Endothelial cell of umbilical vein (primary cell): ENCODE measurements around the gene BLOC1S1. TPM values are rescaled to one million over a fixed set of nuclear protein-coding genes. Genes with fewer than 3 reads are reported as not detected.
A peak's percentile ranks its signal among the peaks of the same experiment; 100 is the strongest.

Experiments
- BruUV-seq: library from RNA; stranded (reverse); fragments of 400-500 nt; replicated peaks from 2 replicates; lab custom pipeline; 2021; lab: Mats Ljungman, UMichigan
- CTCF ChIA-PET: fragments of 300-600, 350-600 bp; sonication (Branson Sonifier 250); formaldehyde crosslinking; loops from one replicate; lab custom pipeline; 2021; ENCODE audit warnings: antibody characterized with exemption, inconsistent platforms; lab: Charles Lee
- POLR2A ChIA-PET: fragments of 300-600, 350-600 bp; sonication (Branson Sonifier 250); formaldehyde crosslinking; loops from one replicate; lab custom pipeline; 2021; ENCODE audit warnings: antibody characterized with exemption, inconsistent platforms; lab: Charles Lee
- DNase-seq: peaks from one replicate; pipeline ENCODE4 v3.0.0-alpha.2; 2011; ENCODE audit warnings: low read depth, low spot score
- FAIRE-seq: peaks from 2 replicates; lab custom pipeline; 2011; peaks lifted over from hg19 to GRCh38; lab: Jason Lieb, UNC
- H2AFZ ChIP-seq: 2 replicates; pipeline ENCODE4 v1.6.0; 2012; ENCODE audit warnings: low read depth, low read length, control low read depth, inconsistent platforms
- H3K27ac ChIP-seq: 2 replicates; pipeline ENCODE4 v1.5.1; 2011; ENCODE audit warnings: low read depth, mild to moderate bottlenecking, control low read depth, low read length, moderate library complexity; ENCODE audit not compliant: insufficient read depth
- H3K27me3 ChIP-seq, 2 experiments: 2 replicates each; pipeline versions ENCODE4 v1.6.0 to v1.6.1; 2011; ENCODE audit warnings: low read length in 2 of 2, mixed read lengths in 1 of 2; ENCODE audit not compliant: control insufficient read depth in 2 of 2, insufficient read depth in 2 of 2
- H3K36me3 ChIP-seq, 2 experiments: 2 replicates in 1 of 2; 3 replicates in 1 of 2; pipeline ENCODE4 v1.5.1; 2011; ENCODE audit warnings: low read length in 2 of 2, mild to moderate bottlenecking in 1 of 2, moderate library complexity in 1 of 2; ENCODE audit not compliant: control insufficient read depth in 2 of 2, insufficient read depth in 2 of 2; ENCODE audit errors: extremely low read depth in 1 of 2
- H3K4me1 ChIP-seq: 3 replicates; pipeline ENCODE4 v1.5.1; 2011; ENCODE audit warnings: mild to moderate bottlenecking, low read length; ENCODE audit not compliant: control insufficient read depth, insufficient read depth; ENCODE audit errors: extremely low read depth
- H3K4me2 ChIP-seq: 2 replicates; pipeline ENCODE4 v1.6.1; 2011; ENCODE audit warnings: low read length, control low read depth, mixed read lengths; ENCODE audit not compliant: insufficient read depth
- H3K4me3 ChIP-seq, 3 experiments: fragments of 200-600 bp in 1 of 3; sonication (generic), shearing (Covaris generic) in 1 of 3; replicated peaks in 1 of 3; 2 replicates each; pipeline ENCODE4 v1.5.1; 2011 to 2016; ENCODE audit warnings: control low read depth in 3 of 3, low read length in 3 of 3, mild to moderate bottlenecking in 2 of 3, inconsistent platforms in 1 of 3, low read depth in 1 of 3, moderate library complexity in 1 of 3; ENCODE audit not compliant: insufficient read depth in 1 of 3
- H3K79me2 ChIP-seq: 2 replicates; pipeline ENCODE4 v1.6.0; 2012; ENCODE audit warnings: low read length, inconsistent platforms; ENCODE audit not compliant: control insufficient read depth, insufficient read depth
- H3K9ac ChIP-seq: replicated peaks from 2 replicates; pipeline ENCODE3; 2011; ENCODE audit warnings: low read length, control low read depth; ENCODE audit not compliant: insufficient read depth; ENCODE audit errors: extremely low read depth
- H3K9me1 ChIP-seq: replicated peaks from 3 replicates; pipeline ENCODE4 v1.6.0; 2011; ENCODE audit warnings: mild to moderate bottlenecking, low read length; ENCODE audit not compliant: control insufficient read depth, insufficient read depth; ENCODE audit errors: extremely low read depth
- H3K9me3 ChIP-seq: replicated peaks from 2 replicates; pipeline ENCODE4 v1.5.1; 2012; ENCODE audit warnings: low read length, inconsistent platforms; ENCODE audit not compliant: control insufficient read depth, insufficient read depth
- H4K20me1 ChIP-seq: replicated peaks from 2 replicates; pipeline ENCODE3; 2011; ENCODE audit warnings: mild to moderate bottlenecking, low read length; ENCODE audit not compliant: control insufficient read depth, insufficient read depth; ENCODE audit errors: extremely low read depth
- EZH2 ChIP-seq: IDR thresholded peaks from 2 replicates; pipeline ENCODE4 v1.6.1; 2012; ENCODE audit warnings: borderline replicate concordance, low read depth, mild to moderate bottlenecking, moderate library complexity, low read length, inconsistent platforms; ENCODE audit not compliant: severe bottlenecking
- FOS ChIP-seq: IDR thresholded peaks from 2 replicates; pipeline ENCODE4 v1.6.1; 2011; ENCODE audit warnings: mild to moderate bottlenecking, low read length, moderate library complexity, borderline replicate concordance; ENCODE audit not compliant: insufficient read depth
- GATA2 ChIP-seq: IDR thresholded peaks from 2 replicates; pipeline ENCODE4 v1.7.0; 2011; ENCODE audit warnings: low read depth, mild to moderate bottlenecking, moderate library complexity, mixed read lengths, low read length; ENCODE audit not compliant: insufficient read length, insufficient read depth
- JUN ChIP-seq: IDR thresholded peaks from 2 replicates; pipeline ENCODE4 v1.6.1; 2011; ENCODE audit warnings: borderline replicate concordance, low read depth; ENCODE audit not compliant: insufficient read length, insufficient read depth
- MAX ChIP-seq: IDR thresholded peaks from 2 replicates; pipeline ENCODE4 v1.6.1; 2011; ENCODE audit not compliant: insufficient read depth, insufficient read length
- MYC ChIP-seq: IDR thresholded peaks from one replicate; pipeline ENCODE4 v1.6.1; 2011; ENCODE audit warnings: mild to moderate bottlenecking, low read depth, low read length
- POLR2A ChIP-seq: IDR thresholded peaks from 2 replicates; pipeline ENCODE4 v1.6.1; 2012; ENCODE audit warnings: low read depth, mild to moderate bottlenecking, control low read depth, low read length
- POLR2AphosphoS5 ChIP-seq: IDR thresholded peaks from 2 replicates; pipeline ENCODE4 v1.6.1; 2012; ENCODE audit warnings: low read depth, mild to moderate bottlenecking, control low read depth, low read length, moderate library complexity; ENCODE audit not compliant: insufficient read depth
- dilution Hi-C: fragments of 300-500 bp; cut with MboI; formaldehyde crosslinking; loops from one replicate; pipeline ENCODE4 v1.15.0; 2019; ENCODE audit warnings: low sequenced_read_pairs; ENCODE audit not compliant: extremely low pct_ligation_motif_present
- intact Hi-C: fragments of 100-400 bp; cut with micrococcal nuclease; formaldehyde crosslinking; loops from one replicate; pipeline ENCODE4 v1.10.0; 2022
- polyA plus RNA-seq, 4 experiments: library from polyadenylated mRNA; depleted of rRNA in 3 of 4; stranded (reverse) in 3 of 4; unstranded in 1 of 4; fragments of >200 nt; gene quantifications; 2 replicates each; pipeline versions ENCODE4 v1.2.1 to v1.2.3, GENCODE V29; 2011 to 2012; ENCODE audit warnings: missing spikeins in 1 of 4
- total RNA-seq: library from RNA; stranded (reverse); gene quantifications from 2 replicates; pipeline ENCODE4 v1.2.3, GENCODE V29; 2021

Gene BLOC1S1
- total and polyA plus RNA-seq, 2 donors (not counting 3 experiments of a cell fraction or from before 2014, with no cell fraction given), result 84.1 to 192 TPM

GRCh38 chr12:55728939-55729818, 13.3 kb downstream of the BLOC1S1 start, which contains the start of gene CD63:
CD63 (minus strand) TSS chr12:55729009; CDS start chr12:55728341, 668 bp downstream.
- Histone ChIP-seq H3K79me2 (peaks cover 30% of the 10 kb centered on the region), H3K9me3 (no peaks in the 10 kb centered on the region), H3K36me3 (peaks cover 7 to 21% of the 10 kb centered on the region in 2 experiments), H3K4me1 (peaks cover 19% of the 10 kb centered on the region), H2AFZ (peak within 1 kb of the TSS; percentile 45), H4K20me1 (no peaks in the 10 kb centered on the region), H3K9me1 (no peaks in the 10 kb centered on the region), H3K4me2 (peak within 1 kb of the TSS; percentile 82), H3K9ac (peak within 1 kb of the TSS; percentile 94), H3K4me3 (peak within 1 kb of the TSS; percentile 71 to 89 (median 76)), H3K27ac (peak within 1 kb of the TSS; percentile 96), H3K27me3 (no peaks in the 10 kb centered on the region)
- CTCF ChIA-PET, result interaction anchor here (0.7 to 3.0 kb wide), 9 partner anchors 9 to 460 kb away, joined by 3 to 51 read pairs (median 5); partner anchors contain the start of genes BLOC1S1, RDH5 and SMARCC2
- TF ChIP-seq FOS (peak; percentile 77), EZH2 (no peak), POLR2AphosphoS5 (peak; percentile 85), MAX (peak; percentile 84), POLR2A (peak; percentile 41), MYC (peak; percentile 85), GATA2 (no peak), JUN (no peak)
- dilution Hi-C loops (no loop called here), intact Hi-C loops (loop anchor here (1.0 kb wide), 1 partner anchor 8 kb away; no protein-coding TSS in a partner anchor)
- POLR2A ChIA-PET, result interaction anchor here (0.5 to 1.8 kb wide), 7 partner anchors 9 to 1224 kb away, joined by 3 to 6 read pairs (median 3); partner anchors contain the start of genes ORMDL2, RAB5B and SARNP
- DNase-seq, result peak; percentile 88
- peak; percentile 99 for FAIRE-seq
- BruUV-seq, result TSS peak; percentile 17
